Epithelial cell of esophagus (primary cell): ENCODE data around the gene CRADD.
A peak's percentile ranks its signal among the peaks of the same experiment; 100 is the strongest.

ENCODE experiments used
- DNase-seq: peaks from one replicate; pipeline ENCODE4 v3.0.0; 2010; ENCODE audit warnings: low read depth
- H3K4me3 ChIP-seq: 2 replicates; pipeline ENCODE4 v1.5.1; 2011; ENCODE audit warnings: mild to moderate bottlenecking, low read length, control low read depth
- CTCF ChIP-seq: IDR thresholded peaks from 2 replicates; pipeline ENCODE4 v1.5.1; 2011; ENCODE audit warnings: low read depth, mild to moderate bottlenecking, low read length, control low read depth, inconsistent platforms; ENCODE audit not compliant: insufficient read depth; ENCODE audit errors: missing control alignments

CRADD gene

GRCh38 chr12:93661021-93661420 is 16.2 kb upstream of the CRADD start:
- TF ChIP-seq CTCF, result no peak
- no peak for DNase-seq
- H3K4me3 ChIP-seq, result no peak overlapping the region

GRCh38 chr12:93663006-93663728 is 14.0 kb upstream of the CRADD start:
- TF ChIP-seq CTCF, result no peak
- no peak overlapping the region for H3K4me3 ChIP-seq
- no peak for DNase-seq

- TF ChIP-seq CTCF, result no peak
- DNase-seq, result no peak
- H3K4me3 ChIP-seq, result no peak overlapping the region
Observed at GRCh38 chr12:93663729-93664084, 13.5 kb upstream of the CRADD start.

GRCh38 chr12:93664573-93665138 is 12.5 kb upstream of the CRADD start:
- H3K4me3 ChIP-seq, result no peak overlapping the region
- no peak for TF ChIP-seq CTCF
- DNase-seq, result peak; percentile 77

GRCh38 chr12:93667672-93668071 is 9.5 kb upstream of the CRADD start:
- TF ChIP-seq CTCF, result no peak
- no peak for DNase-seq
- no peak overlapping the region for H3K4me3 ChIP-seq

GRCh38 chr12:93668919-93669418 is 8.2 kb upstream of the CRADD start:
- H3K4me3 ChIP-seq, result no peak overlapping the region
- no peak for DNase-seq
- no peak for TF ChIP-seq CTCF

GRCh38 chr12:93669452-93669851 is 7.7 kb upstream of the CRADD start:
- H3K4me3 ChIP-seq, result no peak overlapping the region
- TF ChIP-seq CTCF, result no peak
- DNase-seq, result no peak
